Measurements from ENCODE around the gene CNIH1.

CNIH1 gene

DNA sequence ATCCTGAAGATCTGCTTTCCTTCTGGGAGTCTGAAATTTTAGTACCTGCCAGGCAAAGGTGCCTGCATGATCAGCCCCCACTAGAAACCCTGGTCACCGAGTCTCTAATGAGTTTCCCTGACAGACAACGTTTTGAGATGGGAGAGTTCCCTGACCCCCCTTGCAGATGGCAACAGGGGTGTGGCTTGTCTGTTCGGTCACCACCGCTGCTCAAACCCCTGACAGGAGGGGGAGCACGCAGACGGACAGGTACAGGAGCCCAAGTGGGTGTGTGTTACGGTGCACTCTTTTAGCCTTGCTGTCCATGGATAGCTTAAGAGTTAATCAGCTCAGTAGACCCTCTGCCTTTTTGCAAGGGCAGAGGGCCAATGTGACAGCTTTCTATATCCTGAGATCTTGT lies 63.7 kb downstream of the CNIH1 start:
- DNase-seq: no peak

GRCh38 chr14:54374117-54374884 lies 66.9 kb downstream of the CNIH1 start:
- no peak for DNase-seq

Data from NCI-H1092 (cell line).